ENCODE data around the gene FSTL1. TPM values are rescaled to one million over a fixed set of nuclear protein-coding genes. Genes with fewer than 3 reads are reported as not detected.

FSTL1 gene
- total RNA-seq, 1 donor, result 2,074 TPM

GRCh38 chr3:120475722-120476377 is 25.1 kb upstream of the FSTL1 start:
- Histone ChIP-seq H3K4me2 (ENCODE audit: insufficient read depth, low read length) (no peak overlapping the region), H3K27me3 (ENCODE audit: insufficient read depth, low read length) (no peaks in the 10 kb centered on the region), H3K36me3 (ENCODE audit: insufficient read depth, low read length) (no peaks in the 10 kb centered on the region), H3K9me3 (ENCODE audit: low read depth, low read length) (no peaks in the 10 kb centered on the region), H3K4me3 (ENCODE audit: insufficient read depth, low read length) (no peak overlapping the region), H3K4me1 (ENCODE audit: insufficient read depth, low read length) (peaks cover 39% of the 10 kb centered on the region), H4K20me1 (ENCODE audit: insufficient read depth, low read length) (no peaks in the 10 kb centered on the region), H3K27ac (ENCODE audit: low read depth, low read length) (no peak overlapping the region), H2AFZ (ENCODE audit: low read length) (no peak overlapping the region), H3K79me2 (ENCODE audit: insufficient read depth, low read length) (no peaks in the 10 kb centered on the region)
- TF ChIP-seq, protein P1, sequence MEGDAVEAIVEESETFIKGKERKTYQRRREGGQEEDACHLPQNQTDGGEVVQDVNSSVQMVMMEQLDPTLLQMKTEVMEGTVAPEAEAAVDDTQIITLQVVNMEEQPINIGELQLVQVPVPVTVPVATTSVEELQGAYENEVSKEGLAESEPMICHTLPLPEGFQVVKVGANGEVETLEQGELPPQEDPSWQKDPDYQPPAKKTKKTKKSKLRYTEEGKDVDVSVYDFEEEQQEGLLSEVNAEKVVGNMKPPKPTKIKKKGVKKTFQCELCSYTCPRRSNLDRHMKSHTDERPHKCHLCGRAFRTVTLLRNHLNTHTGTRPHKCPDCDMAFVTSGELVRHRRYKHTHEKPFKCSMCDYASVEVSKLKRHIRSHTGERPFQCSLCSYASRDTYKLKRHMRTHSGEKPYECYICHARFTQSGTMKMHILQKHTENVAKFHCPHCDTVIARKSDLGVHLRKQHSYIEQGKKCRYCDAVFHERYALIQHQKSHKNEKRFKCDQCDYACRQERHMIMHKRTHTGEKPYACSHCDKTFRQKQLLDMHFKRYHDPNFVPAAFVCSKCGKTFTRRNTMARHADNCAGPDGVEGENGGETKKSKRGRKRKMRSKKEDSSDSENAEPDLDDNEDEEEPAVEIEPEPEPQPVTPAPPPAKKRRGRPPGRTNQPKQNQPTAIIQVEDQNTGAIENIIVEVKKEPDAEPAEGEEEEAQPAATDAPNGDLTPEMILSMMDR (IDR thresholded peaks at IDR 0.05; ENCODE audit: extremely low read depth, low read depth, low read length), result no peak
- no peak for DNase-seq (ENCODE audit: insufficient read length, low spot score, missing footprints)

- peak overlapping the region; percentile 5 for H3K4me3 ChIP-seq (ENCODE audit: insufficient read depth, low read length)
- H2AFZ ChIP-seq (ENCODE audit: low read length), result peak overlapping the region; percentile 7
- H3K4me2 ChIP-seq (ENCODE audit: insufficient read depth, low read length), result peak overlapping the region; percentile 32
- H3K4me1 ChIP-seq (ENCODE audit: insufficient read depth, low read length), result peaks cover 56% of the 10 kb centered on the region
- H3K9me3 ChIP-seq (ENCODE audit: low read depth, low read length), result no peaks in the 10 kb centered on the region
- H3K79me2 ChIP-seq (ENCODE audit: insufficient read depth, low read length), result no peaks in the 10 kb centered on the region
- H3K27ac ChIP-seq (ENCODE audit: low read depth, low read length), result peak overlapping the region; percentile 38
- H3K27me3 ChIP-seq (ENCODE audit: insufficient read depth, low read length), result no peaks in the 10 kb centered on the region
- no peaks in the 10 kb centered on the region for H4K20me1 ChIP-seq (ENCODE audit: insufficient read depth, low read length)
- DNase-seq (ENCODE audit: insufficient read length, low spot score, missing footprints), result no peak
- no peaks in the 10 kb centered on the region for H3K36me3 ChIP-seq (ENCODE audit: insufficient read depth, low read length)
- TF ChIP-seq, protein P1 (IDR thresholded peaks at IDR 0.05; ENCODE audit: extremely low read depth, low read depth, low read length), result no peak
Measured at GRCh38 chr3:120473896-120474675, 23.3 kb upstream of the FSTL1 start.

GRCh38 chr3:120473389-120473788 is 22.6 kb upstream of the FSTL1 start:
- TF ChIP-seq, protein P1 (IDR thresholded peaks at IDR 0.05; ENCODE audit: extremely low read depth, low read depth, low read length), result no peak
- DNase-seq (ENCODE audit: insufficient read length, low spot score, missing footprints), result no peak
- H4K20me1 ChIP-seq (ENCODE audit: insufficient read depth, low read length), result no peaks in the 10 kb centered on the region
- peak overlapping the region; percentile 5 for H3K4me3 ChIP-seq (ENCODE audit: insufficient read depth, low read length)
- no peaks in the 10 kb centered on the region for H3K9me3 ChIP-seq (ENCODE audit: low read depth, low read length)
- no peaks in the 10 kb centered on the region for H3K79me2 ChIP-seq (ENCODE audit: insufficient read depth, low read length)
- peak overlapping the region; percentile 32 for H3K4me2 ChIP-seq (ENCODE audit: insufficient read depth, low read length)
- H3K27ac ChIP-seq (ENCODE audit: low read depth, low read length), result peak overlapping the region; percentile 38
- H2AFZ ChIP-seq (ENCODE audit: low read length), result peak overlapping the region; percentile 7
- peaks cover 58% of the 10 kb centered on the region for H3K4me1 ChIP-seq (ENCODE audit: insufficient read depth, low read length)
- H3K36me3 ChIP-seq (ENCODE audit: insufficient read depth, low read length), result no peaks in the 10 kb centered on the region
- no peaks in the 10 kb centered on the region for H3K27me3 ChIP-seq (ENCODE audit: insufficient read depth, low read length)

Measured in osteoblast (primary cell).